ENCODE measurements around the gene NXN. TPM values are rescaled to one million over a fixed set of nuclear protein-coding genes. Genes with fewer than 3 reads are reported as not detected.

Gene NXN
- polyA plus RNA-seq, 1 of the 3 experiments (the other 2 are of a cell fraction) = 23.9 TPM

- CTCF ChIA-PET = interaction anchor here (1.0 to 2.5 kb wide), 9 partner anchors 8 to 341 kb away, joined by 3 to 13 read pairs (median 4); partner anchors contain the start of genes GLOD4 and MRM3
- Histone ChIP-seq H3K4me3 (ENCODE audit: low read depth in 2 of 2, low read length in 1 of 2) (no peak overlapping the region), H3K27ac (ENCODE audit: low read depth in 2 of 2, low read length in 1 of 2) (no peak overlapping the region), H2AFZ (ENCODE audit: low read depth) (no peak overlapping the region), H3K4me1 (ENCODE audit: control insufficient read depth in 1 of 2, insufficient read depth in 2 of 2, low read depth in 1 of 2, low read length in 1 of 2) (peaks cover 5 to 18% of the 10 kb centered on the region in 2 experiments; a peak in 2 of 4 replicates), H3K79me2 (ENCODE audit: insufficient read depth) (peaks cover 24% of the 10 kb centered on the region), H3K9ac (no peak overlapping the region), H3K36me3 (replicated peaks in 1 of 2; ENCODE audit: control insufficient read depth in 1 of 2, insufficient read depth in 2 of 2, low read length in 1 of 2) (peaks cover 12 to 19% of the 10 kb centered on the region in 2 experiments), H3K9me3 (no peaks in the 10 kb centered on the region), H4K20me1 (ENCODE audit: insufficient read depth) (no peaks in the 10 kb centered on the region), H3K9me2 (no peaks in the 10 kb centered on the region), H3K27me3 (ENCODE audit: insufficient read depth) (no peaks in the 10 kb centered on the region), H3K4me2 (no peak overlapping the region), H3F3A (replicated peaks; ENCODE audit: insufficient read depth) (peaks cover 25% of the 10 kb centered on the region)
- POLR2A ChIA-PET = interaction anchor here (0.6 kb wide), 1 partner anchor 28 kb away, joined by 3 read pairs; the partner anchor contains the start of genes GLOD4 and MRM3
- no peak for DNase-seq
- TF ChIP-seq SMC3 (IDR thresholded peaks at IDR 0.05; ENCODE audit: low read depth, low read length) (no peak), FOXM1 (IDR thresholded peaks at IDR 0.05; ENCODE audit: low read depth) (no peak)
- 96% methylated on average over 13 of the region's 13 CpGs for WGBS (ENCODE audit: low lambda C conversion rate)
Observed at GRCh38 chr17:753418-753817, 226.2 kb downstream of the NXN start.

- Histone ChIP-seq H2AFZ (ENCODE audit: low read depth) (peak overlapping the region; percentile 95; the same call in 1 of the 2 replicates), H3K9me2 (no peaks in the 10 kb centered on the region), H3K4me3 (ENCODE audit: low read depth in 2 of 2, low read length in 1 of 2) (peak overlapping the region; percentile 77 to 84), H3K27ac (ENCODE audit: low read depth in 2 of 2, low read length in 1 of 2) (peak overlapping the region in 1 of 2 experiments; percentile 60; a peak in 1 of 4 replicates), H3K9me3 (no peaks in the 10 kb centered on the region), H3K4me1 (ENCODE audit: control insufficient read depth in 1 of 2, insufficient read depth in 2 of 2, low read depth in 1 of 2, low read length in 1 of 2) (peaks cover 5 to 18% of the 10 kb centered on the region in 2 experiments; a peak in 2 of 4 replicates), H3K27me3 (ENCODE audit: insufficient read depth) (no peaks in the 10 kb centered on the region), H3K36me3 (replicated peaks in 1 of 2; ENCODE audit: control insufficient read depth in 1 of 2, insufficient read depth in 2 of 2, low read length in 1 of 2) (peaks cover 12% of the 10 kb centered on the region in 2 experiments), H3K9ac (peak overlapping the region; percentile 87), H4K20me1 (ENCODE audit: insufficient read depth) (no peaks in the 10 kb centered on the region), H3F3A (replicated peaks; ENCODE audit: insufficient read depth) (peaks cover 25% of the 10 kb centered on the region), H3K79me2 (ENCODE audit: insufficient read depth) (peaks cover 31% of the 10 kb centered on the region), H3K4me2 (peak overlapping the region; percentile 95)
- TF ChIP-seq EP300 (IDR thresholded peaks at IDR 0.05; ENCODE audit: borderline replicate concordance in 1 of 2, low read depth in 1 of 2, low read length in 1 of 2) (no peak), USF2 (IDR thresholded peaks at IDR 0.05; ENCODE audit: borderline replicate concordance, low read depth, low read length) (no peak), RCOR1 (IDR thresholded peaks at IDR 0.05; ENCODE audit: low read length) (no peak), JUND (IDR thresholded peaks at IDR 0.05) (no peak), MXI1 (IDR thresholded peaks at IDR 0.05; ENCODE audit: low read depth, low read length) (no peak)
- TF ChIP-seq, protein P1, sequence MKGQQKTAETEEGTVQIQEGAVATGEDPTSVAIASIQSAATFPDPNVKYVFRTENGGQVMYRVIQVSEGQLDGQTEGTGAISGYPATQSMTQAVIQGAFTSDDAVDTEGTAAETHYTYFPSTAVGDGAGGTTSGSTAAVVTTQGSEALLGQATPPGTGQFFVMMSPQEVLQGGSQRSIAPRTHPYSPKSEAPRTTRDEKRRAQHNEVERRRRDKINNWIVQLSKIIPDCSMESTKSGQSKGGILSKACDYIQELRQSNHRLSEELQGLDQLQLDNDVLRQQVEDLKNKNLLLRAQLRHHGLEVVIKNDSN (IDR thresholded peaks at IDR 0.05; ENCODE audit: borderline replicate concordance, low read depth) = no peak
- 85% methylated on average over 31 of the region's 43 CpGs for WGBS (ENCODE audit: low lambda C conversion rate)
- CTCF ChIA-PET = interaction anchor here (0.7 to 2.5 kb wide), 14 partner anchors 9 to 341 kb away, joined by 3 to 13 read pairs (median 4); partner anchors contain the start of genes GLOD4, MRM3, TIMM22 and VPS53
- POLR2A ChIA-PET = interaction anchor here (0.6 to 0.8 kb wide), 2 partner anchors 29 kb away, joined by 3 to 4 read pairs; partner anchors contain the start of genes GLOD4 and MRM3
- peak; percentile 68 for DNase-seq
Observed at GRCh38 chr17:752620-753219, 226.9 kb downstream of the NXN start.
